ENCODE results near the gene RRP9.

GRCh38 chr3:51987568-51987967 lies 45.9 kb upstream of the RRP9 start:
- TF ChIP-seq YY1 (IDR thresholded peaks at IDR 0.05; ENCODE audit: insufficient read depth, insufficient read length): no peak
- no peak for TF ChIP-seq ZNF274 (IDR thresholded peaks at IDR 0.05; ENCODE audit: low read depth, low read length)

Measured in NT2/D1 (cell line).